ENCODE measurements around the gene LPIN2.

The LPIN2 gene

GRCh38 chr18:2978661-2979106, 34.3 kb downstream of the LPIN2 start:
- no peak for DNase-seq

- no peak for DNase-seq
These were observed 34.7 kb downstream of the LPIN2 start for GRCh38 chr18:2978208-2978607.

- DNase-seq: no peak
These were observed 36.5 kb downstream of the LPIN2 start for GRCh38 chr18:2976218-2977132.

- DNase-seq: no peak
These were observed 38.2 kb downstream of the LPIN2 start for GRCh38 chr18:2974731-2975130.

DNA sequence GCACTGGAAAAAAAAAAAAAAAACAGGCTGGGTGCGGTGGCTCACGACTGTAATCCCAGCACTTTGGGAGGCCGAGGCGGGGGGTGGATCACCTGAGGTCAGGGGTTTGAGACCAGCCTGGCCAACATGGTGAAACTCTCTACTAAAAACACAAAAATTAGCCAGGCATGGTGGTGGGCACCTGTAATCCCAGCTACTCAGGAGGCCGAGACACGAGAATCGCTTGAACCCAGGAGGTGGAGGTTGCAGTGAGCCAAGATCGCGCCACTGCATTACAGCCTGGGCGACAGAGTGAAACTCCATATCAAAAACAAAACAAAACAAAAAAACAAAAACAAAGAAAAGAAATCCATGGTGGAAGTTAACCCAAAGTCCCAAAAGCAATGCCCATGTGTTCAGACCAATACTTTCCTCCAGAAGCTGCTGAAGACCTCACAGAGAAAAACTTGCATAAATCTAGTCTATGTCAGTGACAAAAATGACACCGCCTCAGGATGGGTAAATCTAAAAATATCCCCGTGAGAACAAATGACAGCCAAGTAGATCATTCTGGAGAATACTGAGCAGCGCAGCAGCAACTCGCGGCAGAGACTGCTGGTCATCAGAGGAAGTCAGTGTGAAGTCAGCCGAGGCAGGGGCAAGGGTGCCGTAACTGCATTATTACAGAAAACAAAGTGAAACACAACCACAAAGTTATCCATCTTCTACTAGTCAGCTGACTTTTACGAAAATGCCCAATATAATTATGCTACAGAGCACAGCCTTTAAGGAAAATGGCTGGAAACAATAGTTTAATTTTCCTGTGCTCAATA, 41.0 kb downstream of the LPIN2 start:
- DNase-seq: no peak

- no peak for DNase-seq
These were observed 41.9 kb downstream of the LPIN2 start for GRCh38 chr18:2970772-2971659.

DNA sequence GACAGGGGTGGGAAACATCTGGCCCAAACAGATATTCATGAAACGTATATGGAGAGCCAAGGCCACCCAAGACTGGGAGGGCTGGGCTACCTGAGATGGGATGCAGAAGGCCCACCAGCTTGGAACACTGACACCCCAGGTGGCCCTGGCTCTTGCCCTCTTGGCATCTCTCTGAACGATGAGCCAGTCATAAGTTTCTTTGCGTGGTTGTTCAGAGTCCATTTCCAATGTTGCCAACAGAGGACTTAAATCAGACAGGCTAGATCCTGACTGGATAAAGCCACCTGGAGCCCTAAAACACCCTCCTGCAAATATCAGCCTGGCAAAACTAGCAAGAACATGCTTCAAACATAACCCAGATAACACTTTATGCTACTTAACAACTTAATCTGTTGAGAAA, 42.6 kb downstream of the LPIN2 start:
- no peak for DNase-seq

DNA sequence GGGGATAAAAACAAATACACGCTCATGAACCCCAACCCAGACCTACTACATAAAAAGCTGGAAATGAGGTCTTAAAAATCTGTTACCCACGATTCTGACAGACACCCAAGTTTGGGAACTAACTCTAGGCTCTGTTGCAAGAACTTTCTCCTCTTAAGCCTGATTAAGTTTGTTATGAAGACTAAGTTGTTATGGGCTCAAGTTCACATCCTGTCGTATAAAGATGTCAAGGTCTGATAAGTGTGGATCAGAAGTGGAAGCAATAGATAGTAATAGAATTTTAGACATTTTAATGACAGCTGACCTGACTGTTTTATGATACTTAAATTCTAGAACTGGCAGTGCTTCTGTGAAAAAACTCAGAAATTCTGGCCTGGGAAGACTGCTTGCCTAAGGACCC, 43.2 kb downstream of the LPIN2 start:
- no peak for DNase-seq

DNA sequence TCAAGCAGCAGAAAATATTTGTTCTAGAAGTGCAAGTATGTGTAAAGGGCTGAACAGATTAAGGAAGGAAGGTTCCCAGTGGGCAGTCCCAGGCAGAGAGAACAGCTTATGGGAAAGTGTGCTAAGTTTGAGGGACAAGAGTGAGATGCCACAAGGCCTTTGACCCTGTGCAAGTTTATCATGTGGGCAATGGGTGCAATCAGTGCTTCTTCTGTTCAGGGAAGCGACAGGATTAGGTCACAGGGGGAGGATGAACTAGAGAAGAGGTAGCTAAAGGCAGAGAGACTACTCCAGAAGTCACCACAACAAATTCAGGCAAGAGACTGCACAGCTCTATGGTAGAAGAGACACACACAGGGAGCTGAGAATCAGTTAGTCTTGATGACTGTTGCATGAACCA, 44.3 kb downstream of the LPIN2 start:
- no peak for DNase-seq

DNA sequence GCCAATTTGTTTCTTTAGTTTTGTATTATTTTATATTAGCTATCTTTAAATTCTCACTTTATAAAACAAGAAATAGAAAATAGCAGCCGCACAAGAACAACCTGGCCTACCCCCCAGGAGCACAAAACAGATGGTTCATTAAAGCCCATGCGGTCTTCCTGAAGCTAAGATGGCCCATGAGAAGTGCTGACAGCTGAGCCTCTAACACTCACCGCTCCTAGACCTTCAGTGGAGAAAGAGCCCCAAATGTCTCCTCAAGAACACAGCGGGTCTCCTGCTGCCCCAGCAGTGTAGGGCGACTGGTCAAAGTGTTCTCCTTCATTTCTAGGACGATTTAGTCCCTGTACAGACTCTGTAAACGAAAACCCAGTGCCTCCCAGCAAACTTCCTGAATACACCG, 45.1 kb downstream of the LPIN2 start:
- no peak for DNase-seq

- DNase-seq: no peak
These were observed 45.6 kb downstream of the LPIN2 start for GRCh38 chr18:2967357-2967756.

- DNase-seq: no peak
These were observed 46.4 kb downstream of the LPIN2 start for GRCh38 chr18:2966560-2966959.

DNA sequence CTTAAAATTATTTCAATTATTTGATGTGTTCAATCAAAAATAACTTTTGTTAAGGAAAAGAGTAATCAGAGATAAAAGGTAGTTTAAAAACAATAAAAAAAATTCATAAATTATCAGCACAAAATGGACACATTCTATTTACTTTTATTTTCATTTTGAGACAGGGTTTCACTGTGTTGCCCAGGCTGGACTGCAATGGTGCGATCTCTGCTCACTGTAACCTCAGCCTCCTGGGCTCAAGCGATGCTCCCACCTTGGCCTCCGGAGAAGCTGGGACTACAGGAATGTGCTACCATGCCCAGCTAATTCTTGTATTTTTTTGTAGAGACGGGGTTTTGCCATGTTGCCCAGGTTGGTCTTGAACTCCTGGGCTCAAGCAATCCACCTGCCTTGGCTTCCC, 47.1 kb downstream of the LPIN2 start:
- no peak for DNase-seq

DNA sequence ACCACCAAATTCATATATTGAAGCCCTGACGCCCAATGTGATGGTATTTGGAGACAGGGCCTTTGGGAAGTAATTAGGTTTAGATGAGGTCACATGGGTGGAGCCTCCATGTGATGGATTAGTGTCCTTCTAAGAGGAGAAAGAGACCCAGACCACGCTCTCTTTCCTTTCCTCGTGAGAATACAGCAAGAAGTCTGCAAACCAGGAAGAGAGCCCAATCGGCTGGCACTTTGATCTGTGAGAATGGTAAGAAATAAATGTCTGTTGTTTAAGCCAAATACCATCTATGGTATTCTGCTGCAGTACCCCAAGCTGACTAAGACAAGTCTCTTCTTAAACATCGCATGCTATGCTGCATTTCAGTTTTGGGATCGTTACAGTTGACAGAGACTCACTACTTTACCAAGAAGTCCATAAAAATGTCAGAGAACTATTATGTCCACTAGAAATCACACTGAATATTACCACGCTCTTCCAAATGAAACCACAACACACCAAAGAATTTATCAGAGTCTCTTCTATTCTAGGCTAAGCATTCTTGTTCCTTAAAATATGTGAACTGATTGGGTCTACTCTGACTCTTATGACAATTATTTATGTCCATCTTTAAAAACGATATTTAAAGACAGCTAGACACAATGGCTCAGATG, 48.5 kb downstream of the LPIN2 start:
- DNase-seq: no peak
